ENCODE results near the gene RNU5D-1.

Gene RNU5D-1

DNA sequence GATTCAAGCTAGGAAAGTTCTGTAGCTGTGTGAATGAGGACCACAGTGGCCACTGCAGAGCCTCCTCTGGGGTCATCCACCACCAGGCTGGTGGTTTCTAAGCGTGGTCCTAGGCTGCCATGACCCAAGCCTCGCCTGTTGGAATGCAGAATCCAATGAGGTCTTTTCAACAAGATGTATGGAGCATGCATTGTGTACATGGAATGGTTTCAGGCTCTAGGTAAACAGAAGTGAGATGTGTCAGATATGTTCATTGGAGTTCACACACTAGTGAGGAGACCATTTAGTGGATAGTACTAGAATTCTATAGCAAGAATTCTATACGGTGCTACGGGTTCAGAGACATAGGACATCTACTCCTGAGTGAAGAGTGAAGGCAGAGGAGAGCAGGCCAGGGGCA, 10.7 kb downstream of the RNU5D-1 start:
- TF ChIP-seq CTCF (IDR thresholded peaks at IDR 0.05; ENCODE audit: low read depth, low read length, missing control alignments) = no peak
- no peak overlapping the region for H3K4me3 ChIP-seq (ENCODE audit: low read depth, low read length)
- in situ Hi-C loops (cut with HindIII; ENCODE audit: low sequenced_read_pairs) = no loop called here
- DNase-seq (ENCODE audit: low read depth) = no peak

DNA sequence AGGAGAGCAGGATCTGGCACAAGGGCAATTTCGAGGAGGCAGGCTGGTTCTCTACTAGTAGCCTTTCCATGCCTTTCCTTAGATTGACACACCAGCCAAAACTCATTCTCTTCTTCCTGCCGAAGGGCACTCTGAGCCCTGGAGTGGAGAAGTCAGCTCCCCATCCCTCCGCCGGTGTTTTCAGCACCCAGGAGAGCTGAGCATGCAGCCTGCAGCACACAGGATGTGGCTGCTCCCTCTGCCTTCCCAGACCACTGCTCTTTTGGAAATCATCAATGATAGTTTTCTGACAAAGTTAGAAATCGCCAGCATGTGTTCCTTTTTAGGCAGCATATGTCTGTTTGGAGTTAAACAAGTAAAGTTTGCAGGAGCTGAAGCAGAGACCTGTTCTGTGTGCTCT, 11.7 kb downstream of the RNU5D-1 start:
- in situ Hi-C loops (cut with HindIII; ENCODE audit: low sequenced_read_pairs) = no loop called here
- no peak for TF ChIP-seq CTCF (IDR thresholded peaks at IDR 0.05; ENCODE audit: low read depth, low read length, missing control alignments)
- no peak overlapping the region for H3K4me3 ChIP-seq (ENCODE audit: low read depth, low read length)
- DNase-seq (ENCODE audit: low read depth) = no peak

DNA sequence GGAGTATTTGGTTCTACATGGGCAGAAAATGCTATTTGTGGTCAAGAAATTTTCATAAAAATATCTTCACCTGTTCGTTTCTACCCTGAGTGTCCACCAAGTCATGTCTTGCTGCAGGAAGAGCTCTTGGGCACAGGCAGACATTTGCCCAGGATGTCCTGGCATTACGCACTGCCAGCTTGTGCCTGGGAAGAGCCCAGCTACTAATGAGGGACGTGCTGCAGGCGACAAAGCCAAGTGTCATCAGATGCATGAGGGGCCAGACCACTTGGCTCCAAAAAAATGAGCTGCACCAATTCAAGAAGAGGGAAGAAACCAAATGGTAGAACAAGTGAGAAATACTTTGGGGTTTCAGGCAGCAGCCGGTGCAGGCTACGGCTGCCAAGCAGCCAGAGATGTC, 12.9 kb downstream of the RNU5D-1 start:
- H3K4me3 ChIP-seq (ENCODE audit: low read depth, low read length) = no peak overlapping the region
- TF ChIP-seq CTCF (IDR thresholded peaks at IDR 0.05; ENCODE audit: low read depth, low read length, missing control alignments) = no peak
- in situ Hi-C loops (cut with HindIII; ENCODE audit: low sequenced_read_pairs) = no loop called here
- DNase-seq (ENCODE audit: low read depth) = no peak

DNA sequence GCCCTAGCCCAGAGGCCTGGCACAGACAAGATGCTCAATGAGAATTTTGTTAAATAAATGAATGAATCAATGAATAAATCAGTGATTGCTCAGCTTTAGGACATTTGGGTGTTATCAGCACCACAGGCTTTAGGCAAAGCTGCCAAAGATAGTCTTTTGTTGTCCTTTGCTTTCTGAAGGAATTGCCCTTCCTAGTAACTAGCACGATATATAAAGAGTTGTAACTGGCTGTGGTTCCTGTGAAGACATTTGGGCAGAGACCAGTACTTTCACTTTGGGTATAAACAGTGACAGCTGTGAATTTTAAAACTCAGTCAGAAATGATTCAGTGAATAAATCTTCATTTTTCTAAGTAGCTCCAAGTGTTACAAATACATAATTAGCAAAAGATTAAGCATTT, 13.3 kb downstream of the RNU5D-1 start:
- DNase-seq (ENCODE audit: low read depth) = no peak
- in situ Hi-C loops (cut with HindIII; ENCODE audit: low sequenced_read_pairs) = no loop called here
- no peak overlapping the region for H3K4me3 ChIP-seq (ENCODE audit: low read depth, low read length)
- TF ChIP-seq CTCF (IDR thresholded peaks at IDR 0.05; ENCODE audit: low read depth, low read length, missing control alignments) = no peak

- DNase-seq (ENCODE audit: low read depth) = no peak
- in situ Hi-C loops (cut with HindIII; ENCODE audit: low sequenced_read_pairs) = no loop called here
- no peak for TF ChIP-seq CTCF (IDR thresholded peaks at IDR 0.05; ENCODE audit: low read depth, low read length, missing control alignments)
- H3K4me3 ChIP-seq (ENCODE audit: low read depth, low read length) = no peak overlapping the region
These were observed 13.8 kb downstream of the RNU5D-1 start for GRCh38 chr1:44717156-44717555.

- no peak for DNase-seq (ENCODE audit: low read depth)
- peak; percentile 95 for TF ChIP-seq CTCF (IDR thresholded peaks at IDR 0.05; ENCODE audit: low read depth, low read length, missing control alignments)
- in situ Hi-C loops (cut with HindIII; ENCODE audit: low sequenced_read_pairs) = no loop called here
- no peak overlapping the region for H3K4me3 ChIP-seq (ENCODE audit: low read depth, low read length)
These were observed 15.9 kb downstream of the RNU5D-1 start for GRCh38 chr1:44714944-44715571.

All from astrocyte of the cerebellum (primary cell).